GM12891 (cell line): ENCODE results near the gene ASCL2.

ENCODE experiments used
- POLR2A ChIP-seq: IDR thresholded peaks from 2 replicates; pipeline ENCODE4 v1.6.1; 2011; ENCODE audit warnings: low read depth, low read length, control low read depth
- POLR2AphosphoS5 ChIP-seq: IDR thresholded peaks from 2 replicates; pipeline ENCODE4 v1.6.1; 2011; ENCODE audit warnings: low read depth, low read length, control low read depth

DNA sequence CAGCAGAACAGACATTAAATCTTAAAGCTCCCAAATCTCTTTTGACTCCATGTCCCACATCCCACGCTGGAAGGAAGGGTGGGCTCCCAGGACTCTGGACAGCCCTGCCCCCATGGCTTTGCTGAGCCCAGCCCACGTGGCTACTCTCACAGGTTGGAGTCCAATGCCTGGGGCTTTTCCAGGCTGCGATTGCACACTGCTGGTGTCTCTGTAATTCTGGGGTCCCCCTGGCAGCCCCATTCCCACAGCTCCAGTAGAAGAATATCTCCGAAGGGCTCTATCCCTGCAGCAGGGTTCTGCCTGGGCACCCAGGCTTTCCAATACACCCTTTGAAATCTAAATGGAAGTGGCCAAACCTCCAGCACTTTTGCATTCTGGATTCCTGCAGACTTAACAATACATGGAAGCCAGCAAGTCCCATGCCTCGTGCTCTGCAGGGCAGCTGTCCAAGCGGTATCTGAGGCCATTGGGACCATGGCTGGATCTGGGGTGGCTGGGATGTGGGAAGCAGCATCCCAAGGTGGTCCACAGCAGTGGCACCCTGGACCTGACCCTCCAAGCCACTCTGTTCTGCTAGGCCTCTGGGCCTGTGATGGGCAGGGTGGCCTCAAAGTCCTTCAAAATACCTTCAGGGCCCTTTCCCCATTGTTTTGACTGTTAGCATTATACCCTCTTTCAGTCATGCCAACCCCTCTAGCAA, 50.9 kb downstream of the ASCL2 start:
- no peak for TF ChIP-seq POLR2AphosphoS5
- no peak for TF ChIP-seq POLR2A
